ENCODE measurements around the gene STOML1. TPM values are rescaled to one million over a fixed set of nuclear protein-coding genes. Genes with fewer than 3 reads are reported as not detected.
"Not testable (repeated sequence)": the region's sequence is repeated elsewhere in the genome, so short reads cannot be mapped to it uniquely, and the experiment has no call there.

The STOML1 gene
- total RNA-seq, 1 donor from 2014 or later: 22.3 TPM

DNA sequence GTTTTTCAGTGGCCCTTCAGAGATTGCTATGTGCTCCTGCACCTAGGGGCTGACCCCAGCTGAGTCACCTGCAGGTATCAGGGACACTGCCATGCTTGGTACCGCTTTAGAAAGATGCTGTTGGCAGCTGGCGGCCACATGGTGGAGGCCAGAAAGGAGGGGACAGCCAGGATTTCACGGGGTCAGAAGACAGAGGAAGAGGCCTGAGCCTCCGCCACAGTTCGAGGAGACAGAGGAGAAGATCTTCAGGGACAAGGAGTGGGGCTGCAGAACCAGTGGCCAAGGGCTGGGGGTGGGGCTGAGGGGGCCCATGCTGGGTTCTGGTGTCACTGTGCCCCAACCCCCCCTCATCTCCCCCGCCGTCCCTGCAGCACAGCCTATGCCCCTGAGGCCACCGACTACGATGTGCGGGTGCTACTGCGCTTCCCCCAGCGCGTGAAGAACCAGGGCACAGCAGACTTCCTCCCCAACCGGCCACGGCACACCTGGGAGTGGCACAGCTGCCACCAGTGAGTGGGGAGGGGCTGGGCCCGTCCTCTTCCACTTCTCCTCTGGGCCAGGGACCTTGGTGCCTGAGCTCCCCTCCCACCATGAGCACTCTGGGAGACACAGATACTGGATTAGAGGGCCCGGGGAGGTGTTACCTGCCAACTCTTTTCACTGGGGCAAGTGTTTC is 45.9 kb downstream of the STOML1 start:
- no peak for DNase-seq

DNA sequence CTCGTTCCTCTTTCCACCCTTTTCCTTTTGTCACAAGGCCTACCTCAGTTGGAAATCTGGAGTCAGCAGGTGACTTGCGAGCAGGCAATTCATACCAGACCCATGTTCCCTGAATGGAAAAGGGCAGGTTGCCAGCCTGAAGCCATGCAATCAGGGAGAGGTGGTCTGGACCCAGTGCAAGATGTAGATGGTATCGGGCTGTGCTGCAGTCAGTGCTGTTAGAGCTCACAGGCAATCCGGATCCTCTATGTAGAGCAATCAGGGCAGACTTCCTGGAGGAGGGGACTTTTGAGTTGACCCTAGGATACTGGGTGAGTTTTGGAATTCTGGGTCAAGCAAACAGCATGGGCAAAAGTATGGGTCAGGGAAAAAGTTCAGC is 47.0 kb downstream of the STOML1 start:
- DNase-seq: no peak

DNA sequence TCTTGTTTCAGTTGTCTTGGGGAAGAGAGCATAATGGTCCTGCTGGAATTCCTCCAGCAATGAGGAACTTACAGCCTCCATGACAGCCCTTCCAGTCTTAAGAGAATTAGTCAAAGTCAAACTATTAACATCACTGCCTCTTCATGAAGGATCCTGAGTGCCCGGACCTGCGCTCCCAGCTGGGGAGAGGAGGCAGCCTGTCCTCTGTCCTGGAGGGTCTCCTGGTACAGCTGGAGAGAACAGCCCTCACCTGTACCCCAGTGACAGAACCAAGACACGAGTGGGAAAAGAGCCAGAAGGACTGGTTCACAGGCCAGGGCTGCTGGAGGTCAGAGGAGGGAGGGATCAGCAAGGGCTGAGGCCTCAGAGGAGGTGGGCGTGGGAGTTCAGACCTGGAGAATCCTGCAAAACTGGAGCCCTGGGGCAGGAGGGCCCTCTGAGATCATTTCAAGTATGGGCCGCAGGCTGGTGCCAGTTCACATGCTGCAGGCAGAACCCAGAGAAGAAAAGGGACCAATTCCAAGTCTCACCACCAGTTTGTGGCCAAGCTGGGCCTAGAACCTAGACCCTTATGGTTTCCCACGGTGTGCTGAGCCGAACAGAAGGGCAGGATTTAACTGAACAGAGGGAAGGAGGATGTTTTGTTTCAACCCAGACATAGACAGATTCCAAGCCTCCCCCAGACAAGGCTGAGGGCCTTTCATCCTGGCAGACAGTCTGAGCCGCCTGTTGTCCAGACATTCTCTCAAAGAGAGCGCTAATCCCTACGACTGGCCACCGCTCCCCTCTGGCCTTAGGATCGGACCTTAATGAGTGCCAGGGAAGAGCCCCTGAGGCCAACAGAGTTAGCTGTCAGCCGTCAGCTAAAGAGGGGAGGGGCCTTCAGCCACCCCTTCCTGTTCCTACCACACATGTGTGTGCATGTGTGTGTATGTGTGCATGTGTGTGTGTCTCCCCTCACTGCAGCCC is 47.6 kb downstream of the STOML1 start:
- DNase-seq: peak; percentile 69

DNA sequence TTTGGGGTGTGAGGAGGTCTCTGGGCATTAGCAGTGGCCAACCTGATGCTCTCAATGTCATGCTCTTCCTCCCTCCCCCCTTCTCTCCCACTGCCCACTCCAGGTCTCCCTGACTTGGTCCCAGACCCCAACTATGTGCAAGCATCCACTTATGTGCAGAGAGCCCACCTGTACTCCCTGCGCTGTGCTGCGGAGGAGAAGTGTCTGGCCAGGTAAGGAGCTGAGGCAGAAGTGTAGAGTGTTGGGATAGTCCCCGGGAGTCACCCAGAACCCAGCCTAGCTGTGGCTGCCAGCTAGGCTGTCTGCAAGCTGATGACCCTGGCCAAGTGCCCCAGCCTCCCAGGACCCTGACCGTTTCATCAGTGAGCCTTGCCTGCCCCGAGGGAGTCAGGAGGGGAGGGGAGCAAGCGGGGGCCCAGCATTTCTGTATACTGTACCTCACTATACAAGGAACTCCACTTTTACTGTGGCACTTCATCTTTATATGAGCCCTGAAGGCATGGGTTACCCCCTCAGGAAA is 49.3 kb downstream of the STOML1 start:
- DNase-seq: no peak

DNA sequence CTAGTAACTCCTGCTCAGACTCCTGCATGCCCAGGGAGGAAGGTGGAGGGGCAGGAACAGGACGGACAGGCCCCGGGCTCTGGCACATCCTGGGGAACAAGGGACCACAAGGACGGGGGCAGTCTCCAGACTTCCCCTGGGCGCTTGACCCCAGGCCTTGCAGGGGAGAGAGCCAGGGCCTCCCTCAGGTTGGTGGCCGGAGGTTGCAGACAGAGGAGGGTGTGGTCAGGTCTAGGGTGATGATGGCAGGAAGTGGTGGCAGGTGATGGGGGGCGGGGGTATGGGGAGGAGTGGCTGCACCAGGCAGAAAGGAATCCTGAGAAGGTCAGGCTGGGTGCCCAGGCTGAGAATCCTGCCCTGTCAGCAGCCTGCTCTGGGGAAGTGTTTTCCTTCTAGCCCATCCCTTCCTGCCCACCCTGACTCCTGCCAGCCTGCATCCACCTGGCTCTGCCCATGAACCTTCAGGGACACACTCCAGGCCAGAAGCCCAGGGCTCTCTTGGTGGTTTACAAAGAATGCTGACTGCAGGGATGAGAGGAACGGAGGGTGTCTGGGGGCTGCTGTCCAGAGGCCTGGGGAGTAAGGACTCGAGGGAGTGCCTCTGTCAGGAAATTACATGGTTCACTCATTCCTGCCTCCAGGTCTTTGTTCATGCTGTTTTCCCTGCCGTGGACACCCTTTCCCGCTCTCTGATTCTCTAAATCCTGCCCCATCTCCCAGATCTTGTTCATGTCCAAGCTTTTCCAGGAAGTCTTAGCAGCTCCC is 50.0 kb downstream of the STOML1 start:
- DNase-seq: no peak

DNA sequence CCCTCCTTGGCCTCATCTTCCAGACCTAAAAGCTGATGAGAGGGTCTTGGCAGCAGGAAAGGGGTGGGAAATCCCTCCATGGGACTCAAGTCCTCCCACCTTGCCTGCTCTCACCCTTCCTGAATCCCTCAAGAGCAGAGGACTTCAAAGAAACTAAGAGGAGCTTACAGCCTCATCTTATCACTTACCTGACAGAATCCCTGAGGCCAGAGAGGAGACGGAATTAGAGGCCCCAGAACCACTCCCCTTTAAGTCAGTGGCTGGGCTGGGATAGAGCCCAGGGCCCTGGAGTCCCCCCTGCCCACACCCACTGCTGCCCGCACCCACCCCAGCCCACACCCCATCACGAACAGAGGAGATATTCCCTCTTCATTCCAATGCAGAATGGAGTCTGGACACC is 50.6 kb downstream of the STOML1 start:
- DNase-seq: no peak

DNA sequence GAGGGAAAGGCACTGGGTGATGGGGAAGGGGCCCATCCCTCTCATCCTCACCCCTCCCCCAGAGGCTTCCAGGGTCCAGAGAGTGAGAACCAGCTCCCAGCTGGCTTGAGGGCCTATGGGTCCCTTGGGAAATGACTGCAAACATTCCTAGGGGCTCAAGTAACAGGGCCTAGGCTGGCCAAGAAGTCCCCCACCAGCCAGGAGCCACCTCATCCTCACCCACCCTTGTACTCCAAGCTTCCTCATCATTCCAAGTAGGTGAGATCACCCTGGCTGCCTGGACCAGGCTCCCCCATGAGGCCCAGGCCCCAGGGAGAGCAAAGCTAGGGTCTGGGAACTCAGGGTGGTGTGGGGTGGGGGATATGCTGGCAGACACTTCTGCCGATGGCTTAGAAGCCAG is 51.1 kb downstream of the STOML1 start:
- DNase-seq: no peak

DNA sequence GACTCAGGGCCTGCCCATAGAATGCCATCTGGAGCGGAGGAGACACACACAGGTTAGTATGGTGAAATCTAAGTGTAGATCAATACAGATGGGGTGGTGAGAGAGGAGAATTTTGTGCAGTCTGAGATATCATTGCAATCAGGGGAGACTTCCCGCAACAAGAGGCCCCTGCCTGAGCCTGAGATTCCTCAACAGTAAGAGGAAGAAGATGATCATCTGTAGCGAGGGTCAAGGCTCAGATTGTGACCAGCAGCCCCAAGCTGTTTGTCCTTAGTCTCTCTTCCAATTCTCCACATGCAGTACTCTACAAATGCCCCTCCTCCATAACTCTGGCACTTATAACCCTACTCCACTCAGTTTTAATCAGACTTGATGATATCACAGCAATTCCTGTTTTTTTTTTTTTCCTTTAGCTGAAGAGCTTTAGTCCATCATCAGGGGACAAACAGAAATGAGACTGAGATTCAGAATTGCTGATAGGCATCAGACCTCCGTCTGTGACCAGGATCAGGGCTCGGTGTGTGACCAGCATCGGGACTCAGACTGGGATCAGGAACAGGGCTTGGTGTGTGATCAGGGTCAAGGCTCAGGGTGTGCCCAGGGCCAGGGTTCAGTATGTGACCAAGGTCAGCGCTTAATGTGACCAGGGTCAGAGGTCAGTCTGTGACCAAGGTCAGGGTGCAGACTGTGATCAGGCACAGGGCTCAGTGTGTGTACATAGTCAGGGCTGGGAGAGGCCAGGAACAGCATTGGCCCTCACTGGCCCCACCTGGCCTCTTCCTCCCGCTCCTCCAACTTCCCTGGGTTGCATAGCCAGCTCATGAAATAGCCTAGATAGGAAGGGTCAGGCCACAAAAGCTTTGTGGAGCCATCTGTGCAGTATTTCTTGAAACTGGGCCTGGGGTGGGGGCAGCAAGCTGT is 51.8 kb downstream of the STOML1 start:
- DNase-seq: no peak

DNA sequence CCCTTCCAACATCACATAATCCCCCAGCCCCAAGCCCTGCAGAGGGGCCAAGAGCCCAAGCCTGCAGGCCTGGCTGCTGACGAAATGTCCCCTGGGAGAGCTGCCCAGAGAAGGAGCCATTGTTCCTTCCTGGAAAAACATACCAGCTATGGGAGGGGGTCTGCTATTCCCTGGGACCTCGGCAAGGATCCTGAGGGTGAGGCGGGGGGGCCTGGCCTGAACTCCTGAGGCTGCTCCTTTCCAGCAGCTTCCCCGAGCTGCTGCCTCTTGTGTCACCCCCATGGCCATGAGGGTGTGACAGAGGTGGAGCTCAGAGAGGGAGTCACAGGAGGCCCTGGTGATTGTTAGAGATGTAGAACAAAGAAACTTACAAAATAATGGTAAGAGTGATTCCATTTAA is 53.0 kb downstream of the STOML1 start:
- DNase-seq: no peak

DNA sequence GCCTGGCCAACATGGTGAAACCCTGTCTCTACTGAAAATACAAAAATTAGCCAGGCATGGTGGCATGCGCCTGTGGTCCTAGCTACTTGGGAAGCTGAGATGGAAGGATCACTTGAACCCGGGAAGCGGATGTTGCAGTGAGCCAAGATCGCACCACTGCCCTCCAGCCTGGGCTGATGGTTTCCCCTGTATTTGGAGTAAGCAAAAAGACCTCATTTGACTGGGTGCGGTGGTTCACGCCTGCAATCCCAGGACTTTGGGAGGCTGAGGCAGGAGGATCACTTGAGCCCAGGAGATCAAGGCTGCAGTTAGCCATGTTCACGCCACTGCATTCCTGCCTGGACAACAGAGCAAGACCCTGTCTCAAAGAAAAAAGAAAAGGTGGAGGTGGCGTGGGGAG is 53.6 kb downstream of the STOML1 start:
- DNase-seq: not testable (repeated sequence)

DNA sequence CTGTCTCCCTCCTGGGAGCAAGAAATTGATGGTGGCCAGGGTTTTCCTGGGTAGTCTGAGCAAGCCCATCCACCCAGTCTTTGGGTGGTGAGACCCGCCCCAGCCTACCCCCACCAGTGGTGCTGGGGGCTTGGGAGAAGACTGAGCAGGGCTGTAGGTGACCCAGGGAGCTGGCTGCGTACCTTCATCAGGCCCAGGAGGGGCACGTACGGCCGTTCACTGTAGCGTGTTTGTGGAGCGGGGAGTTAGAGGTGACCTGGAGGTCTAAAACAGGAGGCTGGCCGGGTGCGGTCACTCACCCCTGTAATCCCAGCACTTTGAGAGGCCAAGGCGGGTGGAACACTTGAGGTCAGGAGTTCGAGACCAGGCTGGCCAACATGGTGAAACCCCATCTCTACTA is 54.4 kb downstream of the STOML1 start:
- no peak for DNase-seq

DNA sequence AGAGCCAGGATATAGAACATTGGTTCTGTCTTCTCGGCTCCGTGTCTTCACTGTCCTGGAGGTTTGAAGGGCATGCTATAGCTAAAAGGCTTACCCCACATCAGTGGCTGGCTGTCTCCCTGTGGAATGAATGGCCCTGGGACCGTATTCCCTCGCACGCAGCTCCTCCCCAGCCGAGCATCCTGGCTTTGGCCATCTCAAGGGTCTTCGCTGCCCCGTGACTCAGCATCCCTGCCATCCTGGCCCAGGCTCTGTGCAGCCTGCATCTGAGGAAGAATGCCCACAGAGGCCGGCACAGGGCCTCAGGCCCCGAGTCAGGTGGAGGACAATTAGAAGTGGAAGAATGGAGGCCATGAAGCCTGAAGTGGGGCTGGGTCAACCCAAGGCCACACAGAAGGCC is 54.8 kb downstream of the STOML1 start:
- DNase-seq: no peak

DNA sequence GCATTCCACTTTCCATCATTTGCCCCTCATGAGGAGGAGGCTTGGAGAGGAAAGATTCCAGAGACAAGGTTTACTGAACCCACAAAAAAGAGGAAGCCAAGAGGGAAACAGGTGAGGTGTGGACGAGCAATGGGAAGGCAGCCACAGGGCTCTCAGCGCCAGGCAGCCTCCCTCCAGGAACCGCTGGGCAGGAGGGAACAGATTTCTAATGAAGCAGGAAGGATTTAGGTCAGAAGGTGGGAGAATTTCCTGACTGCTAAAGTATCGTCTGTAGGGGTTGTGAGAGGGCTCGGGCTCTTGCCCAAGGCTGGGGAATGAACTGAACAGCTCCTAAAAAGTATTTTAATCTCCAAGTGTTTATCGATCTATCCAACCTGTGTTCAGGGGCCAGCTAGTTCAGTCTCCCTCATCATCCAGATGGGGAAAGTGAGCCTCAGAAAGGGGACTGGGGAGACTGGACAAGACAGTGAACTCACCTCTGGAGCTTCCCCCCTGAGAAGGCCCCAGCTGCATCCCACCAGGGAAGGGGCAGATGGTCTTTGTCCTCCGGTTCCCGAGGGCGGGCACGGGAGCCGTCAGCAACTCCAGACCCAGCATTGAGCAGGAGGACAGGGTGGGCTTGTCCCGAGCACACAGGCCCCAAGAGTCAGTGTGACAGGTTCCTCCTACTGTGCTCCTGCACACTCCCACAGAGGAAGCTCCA is 55.4 kb downstream of the STOML1 start:
- no peak for DNase-seq

DNA sequence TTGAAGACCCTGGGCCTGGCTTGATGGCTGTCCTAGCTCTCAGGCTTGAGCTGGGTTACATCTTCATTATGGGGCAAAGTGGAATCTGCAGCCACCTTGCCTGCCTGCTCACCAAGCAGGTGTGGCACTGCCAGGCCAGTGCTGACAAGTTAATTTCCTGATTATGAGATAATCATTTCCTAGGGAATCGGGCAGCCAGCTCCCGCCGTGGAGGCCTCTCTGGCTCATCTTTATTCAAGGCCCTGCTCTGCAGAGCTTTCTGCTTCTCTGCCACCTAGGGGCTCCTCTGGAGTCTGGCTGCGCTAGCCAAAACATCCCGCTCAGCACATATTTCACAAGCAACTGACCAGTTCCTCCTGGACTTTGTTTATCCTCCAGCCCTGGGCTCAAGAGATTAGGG is 55.9 kb downstream of the STOML1 start:
- DNase-seq: peak; percentile 28

DNA sequence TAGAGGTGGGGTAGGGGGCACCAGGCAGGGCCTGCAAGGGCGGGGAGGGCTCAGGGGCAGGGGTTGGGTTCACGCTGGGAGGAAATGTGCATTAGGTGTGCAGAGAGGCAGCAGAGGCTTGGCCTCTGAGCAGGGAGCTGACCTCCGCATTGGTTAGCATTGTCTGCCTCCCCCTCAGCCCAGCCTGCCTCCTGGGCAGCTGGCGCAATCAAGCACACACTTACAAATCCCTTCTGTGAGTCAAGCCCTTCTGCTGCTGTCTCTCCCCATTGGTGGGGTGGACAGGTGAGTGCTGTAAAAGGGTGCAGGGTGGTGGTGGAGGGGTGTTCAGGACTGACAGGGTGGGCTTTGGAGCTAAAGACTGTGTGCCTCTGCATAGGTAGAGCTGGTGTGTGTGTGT is 56.5 kb downstream of the STOML1 start:
- DNase-seq: no peak

DNA sequence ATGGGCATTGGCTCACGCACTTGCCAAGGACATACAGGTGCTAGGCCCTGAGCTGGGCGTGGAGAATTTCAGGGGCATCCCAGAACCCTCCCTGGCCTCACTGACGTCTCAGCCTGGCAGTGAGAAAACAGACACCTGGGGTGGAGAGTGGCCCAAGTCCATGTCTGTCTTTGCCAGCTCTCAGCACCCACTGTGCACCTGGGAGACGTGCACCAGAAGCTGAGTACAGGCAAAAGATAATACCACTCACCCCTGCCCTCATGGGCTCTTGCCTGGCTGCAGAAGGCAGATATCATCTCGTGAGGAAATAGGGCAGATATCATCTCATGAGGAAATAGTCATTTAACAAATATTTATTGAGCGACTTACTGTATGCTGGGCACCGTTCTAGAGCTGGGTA is 57.8 kb downstream of the STOML1 start:
- DNase-seq: no peak

DNA sequence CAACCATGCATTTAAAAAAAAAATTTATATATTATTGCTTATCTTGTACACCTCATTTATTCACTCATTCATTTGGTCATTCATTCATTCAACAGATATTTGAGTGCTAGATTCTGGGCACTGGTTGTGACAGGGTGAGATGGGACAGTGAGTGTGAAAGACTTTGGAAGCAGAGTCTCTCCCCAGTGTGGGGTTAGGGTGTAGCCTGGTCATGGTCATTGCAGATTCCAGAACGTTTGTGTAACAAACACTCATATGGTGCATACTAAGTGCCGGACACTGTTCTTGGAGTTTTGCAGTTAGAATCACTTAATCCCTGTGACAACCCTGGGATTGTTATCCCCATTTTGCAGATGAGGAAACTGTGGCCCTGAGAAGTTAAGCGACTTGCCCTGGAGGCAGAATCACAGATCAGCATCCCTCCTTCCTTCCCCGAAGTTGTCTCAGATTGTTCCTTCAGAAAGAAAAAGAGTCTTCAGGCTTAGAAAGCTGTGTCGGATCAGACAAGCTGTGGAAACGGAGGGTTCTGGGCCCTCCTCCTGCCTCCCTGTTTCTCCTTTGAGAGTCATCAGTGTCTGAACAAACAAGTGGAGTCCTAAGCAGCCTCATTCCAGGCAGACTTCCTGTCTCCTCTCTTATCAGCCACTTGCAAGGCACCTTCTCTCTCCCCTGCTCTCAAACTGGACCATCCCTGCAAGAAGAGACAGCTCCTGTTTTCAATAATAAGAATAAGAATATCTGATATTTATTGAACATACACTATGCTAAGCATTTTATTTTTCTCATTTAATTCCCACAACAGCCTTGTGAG is 59.5 kb downstream of the STOML1 start:
- no peak for DNase-seq

DNA sequence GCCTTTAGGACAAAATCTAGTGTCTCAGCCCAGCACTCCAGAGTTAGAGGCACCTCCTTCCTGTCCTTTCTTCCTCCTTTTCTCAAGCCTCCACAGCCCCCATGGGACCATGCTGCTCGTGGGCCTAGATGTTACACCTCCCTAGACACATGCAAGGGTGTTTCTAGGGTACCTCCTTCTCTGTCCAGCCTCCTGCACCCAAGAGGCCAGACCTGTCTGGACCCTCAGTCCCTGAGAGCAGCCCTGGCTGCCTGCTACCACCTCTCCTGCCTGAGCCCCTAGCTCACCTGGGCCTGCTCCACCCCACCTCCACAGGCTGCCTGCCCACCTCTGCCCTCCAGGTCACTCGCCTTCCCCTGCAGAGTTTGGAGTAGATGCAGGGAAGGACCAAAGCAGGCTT is 60.7 kb downstream of the STOML1 start:
- no peak for DNase-seq

DNA sequence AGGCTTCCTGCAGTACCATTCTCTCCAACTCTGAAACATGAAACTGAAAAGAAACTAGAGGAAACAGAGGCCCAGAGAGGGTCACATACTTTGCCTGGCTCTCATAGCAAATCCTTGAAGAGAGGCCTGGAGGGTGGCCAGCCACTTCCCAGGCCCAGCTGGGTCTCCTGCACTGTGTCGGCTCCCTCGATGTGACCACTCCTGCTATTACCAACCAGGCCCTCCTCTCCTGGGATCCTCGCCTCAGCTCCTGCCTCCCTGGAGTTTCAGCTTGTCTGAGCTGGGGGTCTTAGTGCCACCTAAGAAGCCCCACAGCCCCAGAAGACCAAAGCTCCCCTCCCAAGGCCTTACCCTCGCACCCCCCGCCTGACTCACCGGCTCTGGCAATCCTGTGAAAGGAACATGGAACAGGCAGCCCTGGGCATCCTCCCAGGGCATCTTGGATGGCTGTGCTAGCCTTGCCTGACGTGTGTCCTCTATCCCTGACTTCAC is 61.3 kb downstream of the STOML1 start:
- peak; percentile 44 for DNase-seq

DNA sequence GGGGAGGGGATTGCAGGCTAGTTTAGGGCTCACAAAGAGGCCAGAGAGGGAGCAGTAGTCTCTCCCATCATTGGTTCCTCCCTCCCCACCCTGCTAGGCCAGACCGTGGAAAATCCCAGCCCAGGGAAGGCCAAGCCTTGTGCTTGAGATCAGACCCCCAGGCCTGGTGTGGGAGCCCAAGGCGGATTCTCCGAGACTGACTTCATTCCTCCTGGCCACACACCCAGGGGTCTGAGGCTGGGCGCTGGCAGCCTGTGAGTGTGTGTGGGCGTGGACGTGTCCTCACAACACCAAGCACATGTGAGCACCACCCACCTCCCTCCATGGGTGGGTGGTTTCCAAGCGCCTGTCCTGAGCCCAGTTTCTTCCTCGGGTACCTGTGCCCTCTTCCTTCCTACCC is 61.7 kb downstream of the STOML1 start:
- peak; percentile 35 for DNase-seq
